ENCODE measurements around the gene PRLR. TPM values are rescaled to one million over a fixed set of nuclear protein-coding genes. Genes with fewer than 3 reads are reported as not detected.
"Not testable (repeated sequence)": the region's sequence is repeated elsewhere in the genome, so short reads cannot be mapped to it uniquely, and the experiment has no call there.

Gene PRLR
- total RNA-seq, 2 experiments from 2014 or later = not detected

- Mint-ChIP-seq H3K9me3 (no peaks in the 10 kb centered on the region), H3K27me3 (peaks cover 5% of the 10 kb centered on the region), H3K4me3 (no peak overlapping the region), H3K4me1 (ENCODE audit: low read depth) (no peaks in the 10 kb centered on the region), H3K36me3 (ENCODE audit: low read depth) (no peaks in the 10 kb centered on the region), H3K27ac (no peak overlapping the region)
- ChIA-PET POLR2A (interaction anchor here (0.6 kb wide), 1 partner anchor 72 kb away, joined by 3 read pairs; no protein-coding TSS in a partner anchor), CTCF (interaction anchor here (1.4 kb wide), 1 partner anchor 17 kb away, joined by 3 read pairs; the partner anchor contains the start of gene PRLR)
- ATAC-seq = no peak
- no peak for DNase-seq
- no peak for TF ChIP-seq CTCF (IDR thresholded peaks at IDR 0.05)
- intact Hi-C loops (cut with micrococcal nuclease) = no loop called here
These were observed 16.8 kb upstream of the PRLR start for GRCh38 chr5:35246900-35247647.

GRCh38 chr5:35246411-35246810 is 16.1 kb upstream of the PRLR start:
- intact Hi-C loops (cut with micrococcal nuclease) = no loop called here
- H3K27me3 Mint-ChIP-seq = peaks cover 5% of the 10 kb centered on the region
- no peak for TF ChIP-seq CTCF (IDR thresholded peaks at IDR 0.05)
- H3K36me3 Mint-ChIP-seq (ENCODE audit: low read depth) = no peaks in the 10 kb centered on the region
- ChIA-PET POLR2A (no interaction called here), CTCF (interaction anchor here (1.4 kb wide), 1 partner anchor 16 kb away, joined by 3 read pairs; the partner anchor contains the start of gene PRLR)
- ATAC-seq (no peak), DNase-seq (no peak)
- no peak overlapping the region for H3K4me3 Mint-ChIP-seq
- no peak overlapping the region for H3K27ac Mint-ChIP-seq
- H3K9me3 Mint-ChIP-seq = no peaks in the 10 kb centered on the region
- H3K4me1 Mint-ChIP-seq (ENCODE audit: low read depth) = no peaks in the 10 kb centered on the region

GRCh38 chr5:35245371-35245770 is 15.1 kb upstream of the PRLR start:
- ATAC-seq; CTCF ChIA-PET; H3K4me3 Mint-ChIP-seq; intact Hi-C loops (cut with micrococcal nuclease); POLR2A ChIA-PET; H3K9me3 Mint-ChIP-seq; H3K27ac Mint-ChIP-seq; H3K36me3 Mint-ChIP-seq (ENCODE audit: low read depth); DNase-seq; H3K4me1 Mint-ChIP-seq (ENCODE audit: low read depth); H3K27me3 Mint-ChIP-seq: not testable (repeated sequence)

GRCh38 chr5:35244171-35244570 is 13.9 kb upstream of the PRLR start:
- ATAC-seq (no peak), DNase-seq (no peak)
- no peak overlapping the region for H3K27ac Mint-ChIP-seq
- TF ChIP-seq CTCF (IDR thresholded peaks at IDR 0.05) = no peak
- CTCF ChIA-PET = no interaction called here
- POLR2A ChIA-PET = no interaction called here
- no peaks in the 10 kb centered on the region for H3K36me3 Mint-ChIP-seq (ENCODE audit: low read depth)
- no peaks in the 10 kb centered on the region for H3K9me3 Mint-ChIP-seq
- H3K27me3 Mint-ChIP-seq = peaks cover 5% of the 10 kb centered on the region
- no peaks in the 10 kb centered on the region for H3K4me1 Mint-ChIP-seq (ENCODE audit: low read depth)
- intact Hi-C loops (cut with micrococcal nuclease) = no loop called here
- H3K4me3 Mint-ChIP-seq = no peak overlapping the region

GRCh38 chr5:35242702-35243258 is 12.5 kb upstream of the PRLR start:
- ATAC-seq = no peak
- no peak for DNase-seq
- TF ChIP-seq CTCF (IDR thresholded peaks at IDR 0.05) = no peak
- no peak overlapping the region for H3K27ac Mint-ChIP-seq
- H3K27me3 Mint-ChIP-seq = peaks cover 5% of the 10 kb centered on the region
- no peaks in the 10 kb centered on the region for H3K9me3 Mint-ChIP-seq
- H3K4me3 Mint-ChIP-seq = no peak overlapping the region
- POLR2A ChIA-PET = no interaction called here
- no peaks in the 10 kb centered on the region for H3K4me1 Mint-ChIP-seq (ENCODE audit: low read depth)
- H3K36me3 Mint-ChIP-seq (ENCODE audit: low read depth) = no peaks in the 10 kb centered on the region
- intact Hi-C loops (cut with micrococcal nuclease) = no loop called here
- CTCF ChIA-PET = no interaction called here
